GM18499 (cell line): ENCODE data around the gene SLC16A9.

ENCODE experiments used
- ATAC-seq: cut with Tn5 transposase; IDR thresholded peaks from one replicate; pipeline ENCODE4 v1.9.1; 2021; ENCODE audit warnings: moderate number of reproducible peaks; ENCODE audit not compliant: insufficient read depth, unreplicated experiment

Gene SLC16A9

DNA sequence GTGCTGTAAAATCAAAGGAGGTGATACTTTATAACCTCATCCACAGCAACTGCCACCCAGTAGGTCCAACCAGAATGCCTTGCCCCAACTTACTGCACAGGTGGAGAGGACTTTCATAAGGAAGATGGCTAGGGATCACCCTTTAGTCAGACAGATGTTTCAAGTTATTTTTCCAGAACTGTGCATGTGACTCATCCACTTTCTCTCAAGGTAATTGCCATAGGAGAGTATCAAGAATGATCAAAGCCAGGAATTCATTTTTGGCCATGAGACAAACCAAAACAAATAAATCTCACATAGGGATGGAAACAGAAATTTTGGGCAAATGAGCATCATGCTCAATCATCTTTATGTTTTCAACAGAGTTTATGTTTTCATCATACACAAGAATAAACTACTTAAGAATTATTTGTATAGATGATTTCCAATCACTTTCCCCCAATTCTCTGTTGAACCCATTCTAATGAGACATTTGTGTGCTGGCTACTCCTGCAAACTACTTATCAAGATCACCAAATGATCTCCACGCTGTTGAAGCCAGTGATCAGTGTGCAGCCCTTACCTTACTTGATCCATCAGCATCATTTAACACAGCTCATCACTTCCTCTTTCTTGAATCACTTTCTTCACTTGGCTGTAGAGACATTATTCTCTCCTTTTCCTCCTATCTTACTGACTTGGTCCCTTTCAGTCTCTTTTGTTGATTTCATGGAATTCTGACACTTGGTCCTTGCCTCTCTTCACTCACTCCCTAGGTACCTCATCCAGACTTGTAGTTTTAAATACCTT is 74.0 kb downstream of the SLC16A9 start:
- no peak for ATAC-seq

GRCh38 chr10:59634102-59634501 is 75.5 kb downstream of the SLC16A9 start:
- ATAC-seq, result no peak

DNA sequence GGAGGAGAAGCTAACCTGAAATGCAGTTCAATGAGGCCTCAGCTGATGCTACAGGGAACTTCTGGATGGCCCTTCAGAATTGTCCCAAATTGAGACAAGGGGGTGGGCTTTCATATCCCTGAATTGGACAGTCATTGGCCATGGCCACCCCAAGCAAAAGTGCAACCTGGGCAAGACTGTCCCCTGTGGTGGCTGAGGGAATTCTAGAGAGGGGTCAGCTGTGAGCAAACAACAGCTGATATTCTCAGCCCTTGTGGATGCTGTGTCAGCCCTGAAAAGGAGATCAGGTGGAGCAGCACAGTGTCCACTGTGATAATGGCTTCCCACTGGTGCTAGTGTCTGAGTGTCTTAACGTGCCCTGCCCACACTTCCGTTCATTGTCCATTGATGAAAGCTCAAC is 76.6 kb downstream of the SLC16A9 start:
- no peak for ATAC-seq

- ATAC-seq, result no peak
Measured at GRCh38 chr10:59631882-59632807, 77.5 kb downstream of the SLC16A9 start.

DNA sequence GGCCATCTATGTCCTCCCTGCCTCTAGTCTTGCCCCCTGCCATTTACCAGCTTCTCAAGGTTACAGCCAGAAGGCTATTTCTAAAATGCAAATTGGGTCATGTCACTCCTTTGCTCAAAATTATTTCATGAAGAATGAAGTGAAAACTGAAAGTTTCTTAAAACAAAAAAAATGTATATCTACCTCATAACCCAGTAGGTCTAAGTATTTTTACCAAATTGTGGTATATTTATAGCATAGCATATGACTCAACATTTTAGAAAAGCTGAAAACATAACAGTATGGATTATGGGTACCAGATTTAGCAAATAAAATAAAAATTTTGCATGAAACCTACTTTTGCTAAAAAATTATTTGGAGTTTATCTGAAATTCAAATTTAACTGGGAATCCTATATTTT is 78.4 kb downstream of the SLC16A9 start:
- no peak for ATAC-seq

- no peak for ATAC-seq
Measured at GRCh38 chr10:59628965-59629364, 80.7 kb downstream of the SLC16A9 start.

DNA sequence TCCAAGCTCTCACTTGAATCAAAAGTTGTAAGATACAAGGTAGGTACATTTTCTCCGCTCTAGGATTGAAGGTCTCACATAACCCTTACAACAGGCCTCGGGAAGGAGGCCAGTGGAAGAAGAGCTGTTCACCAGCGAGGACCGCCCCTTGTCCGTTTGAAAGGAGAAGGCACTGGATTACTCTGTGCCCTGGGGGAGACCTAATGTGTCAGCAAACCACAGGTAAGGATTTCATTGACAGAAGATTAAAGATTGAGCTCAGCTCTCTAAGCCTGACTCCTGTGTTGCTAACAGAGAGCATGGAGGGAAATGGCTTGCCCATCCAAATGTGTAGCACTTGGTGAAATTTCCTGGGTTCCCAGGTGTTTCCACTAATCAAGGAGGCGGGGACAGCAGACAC is 81.2 kb downstream of the SLC16A9 start:
- ATAC-seq, result no peak

- no peak for ATAC-seq
Measured at GRCh38 chr10:59627366-59628018, 82.2 kb downstream of the SLC16A9 start.

DNA sequence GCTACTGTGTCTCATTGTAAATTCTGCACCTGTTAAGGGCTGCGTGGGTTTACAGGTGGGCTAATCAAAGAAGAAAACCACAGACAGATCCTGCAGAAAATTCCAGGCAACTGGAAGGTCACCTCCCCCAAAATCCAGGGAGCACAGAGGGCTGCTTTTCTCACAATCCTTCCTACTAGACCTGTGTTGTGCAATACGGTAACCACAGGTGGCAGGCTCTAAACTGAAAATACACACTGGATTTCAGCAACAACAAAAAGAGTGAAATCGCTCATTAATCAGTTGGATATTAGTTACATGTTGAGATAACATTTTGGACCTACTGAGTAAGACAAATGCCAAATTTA is 83.2 kb downstream of the SLC16A9 start:
- ATAC-seq, result no peak

DNA sequence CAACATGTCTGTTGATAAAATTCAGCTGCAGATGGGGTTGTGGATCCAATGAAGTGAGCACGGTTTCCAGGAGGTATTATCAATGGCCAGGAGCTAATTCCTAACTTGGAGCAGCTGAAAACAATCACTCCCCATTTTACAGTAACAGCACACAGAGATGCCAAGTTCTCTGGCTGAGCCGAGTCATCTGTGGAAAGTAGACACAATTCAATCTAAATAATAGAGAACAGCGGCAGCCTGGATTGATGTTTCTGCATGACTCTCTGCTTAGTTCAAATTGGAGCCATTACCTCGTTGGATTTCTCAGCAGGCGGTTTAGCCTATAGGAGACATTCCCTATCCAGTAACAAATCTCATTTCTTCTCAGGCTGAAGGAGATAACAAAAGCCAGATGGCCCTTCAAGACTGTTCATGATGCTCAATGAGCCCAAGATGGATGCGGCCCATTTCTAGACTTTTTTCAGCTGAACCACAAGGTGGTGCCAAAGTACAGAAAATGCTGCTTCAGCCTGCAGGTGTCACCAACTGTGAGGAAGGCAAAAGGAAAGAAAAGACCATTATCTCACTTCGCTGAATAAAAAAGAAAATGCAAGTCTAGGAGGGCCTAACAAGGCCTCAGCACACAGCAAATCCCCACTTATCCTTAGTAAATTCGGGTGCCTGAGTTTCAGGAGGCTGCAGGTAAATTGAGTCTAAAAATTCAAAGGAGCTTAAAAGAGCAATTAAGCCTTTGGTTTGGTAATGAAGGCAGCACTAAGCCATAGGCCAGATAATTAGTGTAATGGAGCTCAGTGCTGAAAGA is 83.7 kb downstream of the SLC16A9 start:
- peak; percentile 89 for ATAC-seq

DNA sequence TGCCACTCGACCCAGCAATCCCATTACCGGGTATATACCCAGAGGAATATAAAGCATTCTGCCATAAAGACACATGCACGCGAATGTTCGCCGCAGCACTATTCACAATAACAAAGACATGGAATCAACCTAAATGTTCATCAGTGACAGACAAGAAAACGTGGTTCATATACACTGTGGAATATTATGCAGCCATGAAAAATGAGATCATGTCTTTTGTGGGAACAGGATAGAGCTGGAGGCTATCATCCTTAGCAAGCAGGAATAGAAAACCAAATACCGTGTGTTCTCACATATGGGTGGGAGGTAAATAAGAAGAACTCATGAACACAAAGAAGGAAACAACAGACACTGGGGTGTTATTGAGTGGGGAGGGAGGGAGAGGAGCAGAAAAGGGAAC is 84.7 kb downstream of the SLC16A9 start:
- ATAC-seq, result no peak

GRCh38 chr10:59624136-59624535 is 85.5 kb downstream of the SLC16A9 start:
- ATAC-seq, result no peak

- ATAC-seq, result no peak
Measured at GRCh38 chr10:59623133-59624121, 86.2 kb downstream of the SLC16A9 start.

DNA sequence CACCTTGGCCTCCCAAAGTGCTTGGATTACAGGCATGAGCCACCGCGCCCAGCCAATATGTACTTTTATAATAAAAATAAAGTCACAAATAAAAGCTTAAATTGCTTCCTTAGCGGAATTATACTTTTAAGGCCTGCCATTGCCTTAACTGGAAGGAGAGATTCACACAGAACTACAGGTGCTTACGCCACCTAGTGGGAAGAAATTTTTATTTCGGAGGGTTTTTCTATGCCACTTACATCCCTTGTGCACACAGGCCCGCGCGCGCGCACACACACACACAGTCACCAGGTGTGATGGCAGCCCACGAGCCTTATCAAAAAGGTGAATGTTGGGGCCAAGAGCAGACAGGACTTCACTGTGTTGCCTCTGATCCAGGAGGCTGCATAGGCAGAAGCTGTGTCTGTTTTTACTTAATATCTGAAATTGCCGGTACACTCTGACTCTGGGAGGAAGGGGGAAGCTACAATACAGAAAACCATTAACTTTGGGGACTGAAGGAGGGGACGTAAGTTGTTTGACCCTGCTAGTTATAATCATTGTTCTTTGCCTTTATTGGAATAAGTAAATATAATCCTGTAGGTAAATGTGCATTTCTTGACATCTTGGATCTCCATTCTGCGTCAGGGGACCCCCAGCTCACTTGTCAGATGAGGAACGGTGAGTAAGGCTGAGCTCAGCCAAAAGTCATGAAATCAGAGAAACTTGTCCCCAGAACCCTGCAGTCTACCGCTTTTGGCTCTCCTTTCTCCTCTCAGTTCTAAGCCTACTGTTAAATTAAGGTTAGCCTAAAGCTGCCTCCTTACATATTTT is 87.1 kb downstream of the SLC16A9 start:
- no peak for ATAC-seq

DNA sequence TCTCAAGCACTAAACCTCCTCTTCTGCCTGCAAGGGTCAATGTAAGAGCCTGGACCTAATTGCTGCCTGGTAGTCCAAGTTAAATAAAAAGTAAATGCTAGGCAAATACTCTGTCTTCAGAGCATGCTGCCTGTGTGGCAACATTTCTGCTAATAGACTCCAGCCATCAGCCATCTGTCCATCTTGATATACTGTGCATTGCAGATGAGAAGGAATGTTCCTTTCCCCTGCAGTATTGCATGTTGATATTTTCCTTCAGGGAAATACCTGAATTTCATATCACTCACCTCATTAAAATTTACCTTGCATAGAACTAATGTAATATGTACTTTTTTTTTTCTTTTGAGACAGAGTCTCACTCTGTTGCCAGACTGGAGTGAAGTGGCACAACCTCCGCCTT is 87.9 kb downstream of the SLC16A9 start:
- ATAC-seq, result no peak

DNA sequence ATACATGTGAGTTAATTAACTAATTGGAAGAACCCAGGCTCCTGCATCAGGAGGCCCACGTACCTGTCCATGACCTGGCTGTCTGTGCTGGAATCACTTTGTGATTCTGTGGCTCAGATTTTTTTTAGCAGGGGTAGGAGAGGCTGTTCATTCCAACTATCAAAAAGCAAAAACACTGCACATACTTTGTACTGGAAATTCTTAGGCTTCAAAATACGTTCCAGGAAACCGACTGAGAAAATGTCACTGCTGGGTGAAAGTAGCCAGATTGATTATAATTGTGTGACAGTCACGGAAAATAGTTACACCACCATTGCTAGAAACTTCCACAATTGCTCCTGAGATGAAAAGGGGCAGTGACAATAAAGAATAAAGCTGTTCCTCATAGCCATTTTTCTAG is 91.0 kb downstream of the SLC16A9 start:
- no peak for ATAC-seq

DNA sequence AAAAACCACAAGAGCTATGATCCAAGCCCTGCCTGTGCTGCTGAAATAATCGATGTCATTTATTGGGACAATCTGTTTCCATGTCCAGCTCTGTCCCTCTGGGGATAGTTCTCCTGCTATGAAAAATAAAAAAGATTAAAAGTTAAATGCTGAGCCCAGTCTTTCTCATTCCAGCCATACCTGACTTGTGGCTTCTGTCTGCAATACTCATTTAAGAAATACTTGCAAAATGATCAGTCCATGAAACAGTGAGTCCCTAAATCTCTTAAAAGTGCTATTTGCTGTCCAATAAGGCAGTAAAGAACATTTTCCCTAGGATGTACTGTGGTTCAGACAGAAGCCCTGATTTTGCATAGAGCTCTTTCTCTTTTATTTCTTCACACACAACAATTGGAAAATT is 91.7 kb downstream of the SLC16A9 start:
- no peak for ATAC-seq

GRCh38 chr10:59611048-59611447 is 98.6 kb downstream of the SLC16A9 start:
- ATAC-seq, result no peak
